HepG2 (cell line): ENCODE results near the gene WTAP. TPM values are rescaled to one million over a fixed set of nuclear protein-coding genes. Genes with fewer than 3 reads are reported as not detected.

Experiments
- CAMTA2 ChIP-seq: sonication (generic); formaldehyde crosslinking; IDR thresholded peaks from 2 replicates; pipeline ENCODE4 v1.4.0; 2020; ENCODE audit warnings: mild to moderate bottlenecking, missing genetic modification reagents, borderline replicate concordance
- GFI1 ChIP-seq: sonication (generic); formaldehyde crosslinking; IDR thresholded peaks from 2 replicates; pipeline ENCODE4 v1.5.0; 2020; ENCODE audit warnings: missing genetic modification reagents, mild to moderate bottlenecking, borderline replicate concordance
- HOXA3 ChIP-seq: sonication (generic); formaldehyde crosslinking; IDR thresholded peaks from 2 replicates; pipeline ENCODE4 v1.5.0; 2020; ENCODE audit warnings: missing genetic modification reagents
- HOXA5 ChIP-seq: sonication (generic); formaldehyde crosslinking; IDR thresholded peaks from 2 replicates; pipeline ENCODE4 v1.4.0; 2020; ENCODE audit warnings: missing genetic modification reagents
- IRF2 ChIP-seq: IDR thresholded peaks from 2 replicates; pipeline ENCODE4 v1.6.1; 2018; ENCODE audit warnings: missing genetic modification reagents, missing compliant biosample characterization
- KDM2A ChIP-seq: sonication (generic); formaldehyde crosslinking; IDR thresholded peaks from 2 replicates; pipeline ENCODE4 v1.4.0; 2020; ENCODE audit warnings: low read depth, missing genetic modification reagents, borderline replicate concordance
- KDM4B ChIP-seq: sonication (generic); formaldehyde crosslinking; IDR thresholded peaks from 2 replicates; pipeline ENCODE4 v1.4.0; 2020; ENCODE audit warnings: missing genetic modification reagents
- KLF6 ChIP-seq: IDR thresholded peaks from 2 replicates; pipeline ENCODE4 v1.8.0; 2016; ENCODE audit warnings: missing biosample characterization, missing genetic modification reagents
- MXI1 ChIP-seq: IDR thresholded peaks from 3 replicates; pipeline ENCODE4 v1.6.1; 2012; ENCODE audit warnings: low read depth, low read length, inconsistent platforms, borderline replicate concordance
- NCOA2 ChIP-seq: sonication (generic); formaldehyde crosslinking; IDR thresholded peaks from 2 replicates; pipeline ENCODE4 v1.8.0; 2022; ENCODE audit warnings: inconsistent platforms
- SALL1 ChIP-seq: sonication (generic); formaldehyde crosslinking; IDR thresholded peaks from 2 replicates; pipeline ENCODE4 v1.8.0; 2022; ENCODE audit warnings: mild to moderate bottlenecking, missing genetic modification reagents
- SIX4 ChIP-seq: sonication (generic); formaldehyde crosslinking; IDR thresholded peaks from 2 replicates; pipeline ENCODE4 v1.4.0; 2020; ENCODE audit warnings: missing genetic modification reagents
- SPEN ChIP-seq: sonication (generic); formaldehyde crosslinking; IDR thresholded peaks from 2 replicates; pipeline ENCODE4 v1.5.1; 2020; ENCODE audit warnings: low read depth, mild to moderate bottlenecking, missing genetic modification reagents
- TAF15 ChIP-seq: fragments of 200-400 bp; formaldehyde crosslinking; IDR thresholded peaks from one replicate; pipeline ENCODE4 v1.6.1; 2018; ENCODE audit warnings: mild to moderate bottlenecking, low read depth, low read length; ENCODE audit not compliant: poor library complexity, severe bottlenecking
- ZNF430 ChIP-seq: sonication (generic); formaldehyde crosslinking; IDR thresholded peaks from 2 replicates; pipeline ENCODE4 v1.9.0; 2021; ENCODE audit warnings: mild to moderate bottlenecking, missing genetic modification reagents
- ZNF670 ChIP-seq: sonication (generic); formaldehyde crosslinking; IDR thresholded peaks from 2 replicates; pipeline ENCODE4 v1.8.0; 2022; ENCODE audit warnings: mild to moderate bottlenecking, missing genetic modification reagents, borderline replicate concordance
- ZNF782 ChIP-seq: sonication (generic); formaldehyde crosslinking; IDR thresholded peaks from 2 replicates; pipeline ENCODE4 v1.4.0; 2020; ENCODE audit warnings: missing genetic modification reagents, mild to moderate bottlenecking, borderline replicate concordance
- polyA plus RNA-seq, 8 experiments: library from polyadenylated mRNA; depleted of rRNA in 3 of 8; stranded (reverse) in 7 of 8; unstranded in 1 of 8; fragments of >200 nt; fragmentation: Illumina TruSeq in 4 of 8; extraction: Trizol in 4 of 8; gene quantifications; 2 replicates each; pipeline versions ENCODE4 v1.2.1 to v1.2.3, GENCODE V29; 2011 to 2016; ENCODE audit warnings: low read depth in 4 of 8, missing spikeins in 1 of 8, mixed read lengths in 1 of 8; ENCODE audit not compliant: insufficient read depth in 1 of 8
- total RNA-seq, 5 experiments: library from RNA; depleted of rRNA; stranded (reverse); fragments of >200 nt; fragmentation: Illumina TruSeq; extraction: Trizol; gene quantifications; 2 replicates each; pipeline ENCODE4 v1.2.3, GENCODE V29; 2016; ENCODE audit warnings: low read depth in 1 of 5
- TF ChIP-seq, protein P1 (sequence below): sonication (generic); formaldehyde crosslinking; IDR thresholded peaks from 2 replicates; pipeline ENCODE4 v1.8.1; 2022; ENCODE audit warnings: low read depth, mild to moderate bottlenecking, missing genetic modification reagents
- TF ChIP-seq, protein P2 (sequence below): sonication (generic); formaldehyde crosslinking; IDR thresholded peaks from 2 replicates; pipeline ENCODE4 v1.8.0; 2022; ENCODE audit warnings: missing genetic modification reagents, low read depth, mild to moderate bottlenecking, borderline replicate concordance
- TF ChIP-seq, protein P3 (sequence below): sonication (generic); formaldehyde crosslinking; IDR thresholded peaks from 2 replicates; pipeline ENCODE4 v1.5.0; 2020; ENCODE audit warnings: missing genetic modification reagents, mild to moderate bottlenecking, borderline replicate concordance
- TF ChIP-seq, protein P4 (sequence below): IDR thresholded peaks from 2 replicates; pipeline ENCODE4 v1.6.1; 2016; ENCODE audit warnings: missing biosample characterization, missing genetic modification reagents, low read depth

The WTAP gene
- total and polyA plus RNA-seq, 2 of the 13 experiments (the other 11 are each of a cell fraction or from before 2014, with no cell fraction given): 31.6 to 167 TPM

DNA sequence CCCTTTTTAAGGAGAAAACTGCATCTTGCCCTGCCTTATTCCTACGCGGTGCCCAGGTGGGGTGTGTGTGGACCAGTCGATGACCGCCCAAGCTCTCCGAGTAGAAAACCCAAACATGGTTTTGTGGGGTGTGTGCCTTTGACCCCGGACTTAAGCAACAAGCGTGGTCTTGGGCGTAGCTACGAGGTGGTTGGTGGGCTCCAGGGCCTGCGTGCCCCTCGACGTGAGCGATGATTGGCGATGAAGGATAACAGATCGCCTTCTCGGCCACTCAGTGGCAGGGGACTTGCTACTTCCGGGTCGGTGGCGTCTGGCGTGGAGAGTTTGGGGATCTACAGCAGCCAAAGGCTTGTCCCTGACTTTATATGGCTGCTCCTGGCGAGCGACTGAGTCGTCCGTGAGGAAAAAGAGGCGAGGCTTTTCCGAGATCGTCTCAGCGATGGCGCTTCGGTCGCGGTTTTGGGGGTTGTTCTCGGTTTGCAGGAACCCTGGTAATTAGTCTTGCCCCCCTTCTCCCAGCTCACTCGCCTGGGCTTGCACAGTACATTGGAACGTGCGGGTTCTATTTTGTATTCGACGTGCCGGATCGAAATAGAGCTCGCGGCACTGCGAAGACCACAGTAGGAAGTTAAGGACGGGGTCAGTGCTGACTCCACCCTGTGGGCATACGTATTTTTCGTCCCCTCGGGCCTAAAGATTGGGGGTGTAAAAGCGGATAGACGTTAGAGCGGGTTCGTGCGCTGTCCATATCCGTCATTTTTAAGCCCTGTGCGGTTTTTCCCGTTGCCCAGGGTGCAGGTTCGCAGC lies 63.0 kb downstream of the WTAP start, which contains the start of gene MRPL18 (continued):
- TF ChIP-seq SIX4 (CRISPR knock-in tag): no peak
- TF ChIP-seq, protein P1, sequence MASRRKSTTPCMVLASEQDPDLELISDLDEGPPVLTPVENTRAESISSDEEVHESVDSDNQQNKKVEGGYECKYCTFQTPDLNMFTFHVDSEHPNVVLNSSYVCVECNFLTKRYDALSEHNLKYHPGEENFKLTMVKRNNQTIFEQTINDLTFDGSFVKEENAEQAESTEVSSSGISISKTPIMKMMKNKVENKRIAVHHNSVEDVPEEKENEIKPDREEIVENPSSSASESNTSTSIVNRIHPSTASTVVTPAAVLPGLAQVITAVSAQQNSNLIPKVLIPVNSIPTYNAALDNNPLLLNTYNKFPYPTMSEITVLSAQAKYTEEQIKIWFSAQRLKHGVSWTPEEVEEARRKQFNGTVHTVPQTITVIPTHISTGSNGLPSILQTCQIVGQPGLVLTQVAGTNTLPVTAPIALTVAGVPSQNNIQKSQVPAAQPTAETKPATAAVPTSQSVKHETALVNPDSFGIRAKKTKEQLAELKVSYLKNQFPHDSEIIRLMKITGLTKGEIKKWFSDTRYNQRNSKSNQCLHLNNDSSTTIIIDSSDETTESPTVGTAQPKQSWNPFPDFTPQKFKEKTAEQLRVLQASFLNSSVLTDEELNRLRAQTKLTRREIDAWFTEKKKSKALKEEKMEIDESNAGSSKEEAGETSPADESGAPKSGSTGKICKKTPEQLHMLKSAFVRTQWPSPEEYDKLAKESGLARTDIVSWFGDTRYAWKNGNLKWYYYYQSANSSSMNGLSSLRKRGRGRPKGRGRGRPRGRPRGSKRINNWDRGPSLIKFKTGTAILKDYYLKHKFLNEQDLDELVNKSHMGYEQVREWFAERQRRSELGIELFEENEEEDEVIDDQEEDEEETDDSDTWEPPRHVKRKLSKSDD (CRISPR knock-in tag): 0 out of 2 replicates have a peak, but pooled peaks have one; percentile 16
- no peak for TF ChIP-seq KLF6 (CRISPR knock-in tag)
- TF ChIP-seq CAMTA2 (CRISPR knock-in tag): no peak
- TF ChIP-seq, protein P2, sequence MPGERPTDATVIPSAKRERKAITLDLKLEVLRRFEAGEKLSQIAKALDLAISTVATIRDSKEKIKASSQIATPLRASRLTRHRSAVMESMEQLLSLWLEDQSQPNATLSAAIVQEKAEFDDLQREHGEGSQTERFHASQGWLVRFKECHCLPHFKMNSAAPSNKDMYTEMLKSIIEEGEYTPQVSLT (CRISPR knock-in tag): 0 out of 2 replicates have a peak, but pooled peaks have one; percentile 78
- TF ChIP-seq KDM2A (CRISPR knock-in tag): peak; percentile 59; the same call in 1 of the 2 replicates
- no peak for TF ChIP-seq ZNF670 (CRISPR knock-in tag)
- peak; percentile 68; the same call in 1 of the 2 replicates for TF ChIP-seq HOXA3 (CRISPR knock-in tag)
- peak; percentile 78 for TF ChIP-seq HOXA5 (CRISPR knock-in tag)
- peak; percentile 18; the same call in 1 of the 2 replicates for TF ChIP-seq ZNF430
- peak; percentile 43 for TF ChIP-seq NCOA2
- no peak for TF ChIP-seq KDM4B (CRISPR knock-in tag)
- TF ChIP-seq IRF2 (CRISPR knock-in tag): peak; percentile 49; the same call in 1 of the 2 replicates
- peak; percentile 28; the same call in 1 of the 2 replicates for TF ChIP-seq GFI1 (CRISPR knock-in tag)
- TF ChIP-seq MXI1: peak; percentile 66; the same call in 1 of the 3 replicates
- TF ChIP-seq, protein P3, sequence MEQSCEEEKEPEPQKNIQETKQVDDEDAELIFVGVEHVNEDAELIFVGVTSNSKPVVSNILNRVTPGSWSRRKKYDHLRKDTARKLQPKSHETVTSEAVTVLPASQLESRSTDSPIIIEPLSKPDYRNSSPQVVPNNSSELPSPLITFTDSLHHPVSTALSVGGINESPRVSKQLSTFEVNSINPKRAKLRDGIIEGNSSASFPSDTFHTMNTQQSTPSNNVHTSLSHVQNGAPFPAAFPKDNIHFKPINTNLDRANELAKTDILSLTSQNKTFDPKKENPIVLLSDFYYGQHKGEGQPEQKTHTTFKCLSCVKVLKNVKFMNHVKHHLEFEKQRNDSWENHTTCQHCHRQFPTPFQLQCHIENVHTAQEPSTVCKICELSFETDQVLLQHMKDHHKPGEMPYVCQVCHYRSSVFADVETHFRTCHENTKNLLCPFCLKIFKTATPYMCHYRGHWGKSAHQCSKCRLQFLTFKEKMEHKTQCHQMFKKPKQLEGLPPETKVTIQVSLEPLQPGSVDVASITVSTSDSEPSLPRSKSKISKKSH: peak; percentile 1; the same call in 1 of the 2 replicates
- TF ChIP-seq SALL1 (CRISPR knock-in tag): no peak; the same call in 1 of the 2 replicates
- TF ChIP-seq ZNF782 (CRISPR knock-in tag): 0 out of 2 replicates have a peak, but pooled peaks have one; percentile 49
- no peak; the same call in 1 of the 2 replicates for TF ChIP-seq SPEN
- no peak for TF ChIP-seq TAF15
- TF ChIP-seq, protein P4, sequence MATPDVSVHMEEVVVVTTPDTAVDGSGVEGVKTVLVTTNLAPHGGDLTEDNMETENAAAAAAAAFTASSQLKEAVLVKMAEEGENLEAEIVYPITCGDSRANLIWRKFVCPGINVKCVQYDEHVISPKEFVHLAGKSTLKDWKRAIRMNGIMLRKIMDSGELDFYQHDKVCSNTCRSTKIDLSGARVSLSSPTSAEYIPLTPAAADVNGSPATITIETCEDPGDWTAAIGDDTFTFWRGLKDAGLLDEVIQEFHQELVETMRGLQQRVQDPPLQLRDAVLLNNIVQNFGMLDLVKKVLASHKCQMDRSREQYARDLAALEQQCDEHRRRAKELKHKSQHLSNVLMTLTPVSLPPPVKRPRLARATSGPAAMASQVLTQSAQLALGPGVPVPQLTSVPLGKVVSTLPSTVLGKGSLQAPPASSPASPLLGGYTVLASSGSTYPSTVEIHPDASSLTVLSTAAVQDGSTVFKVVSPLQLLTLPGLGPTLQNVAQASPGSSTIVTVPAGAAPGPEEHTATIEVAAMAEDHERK (CRISPR knock-in tag): peak; percentile 94
